Thymus (tissue), 11 donors: ENCODE results near the gene MAP6. TPM values are rescaled to one million over a fixed set of nuclear protein-coding genes. Genes with fewer than 3 reads are reported as not detected.

Source experiments
- DNase-seq, 9 donors: peaks; one replicate each; pipeline ENCODE4 v3.0.0-alpha.2; 2013; ENCODE audit warnings: low spot score in 9 of 9, low read depth in 6 of 9, missing footprints in 1 of 9
- H3K27ac ChIP-seq, 2 donors: one replicate each; pipeline ENCODE4 v1.5.1; 2013; ENCODE audit warnings: control low read depth in 1 of 2, low read depth in 1 of 2, low read length in 1 of 2, mild to moderate bottlenecking in 1 of 2, moderate library complexity in 1 of 2
- H3K27me3 ChIP-seq, 2 donors: one replicate each; pipeline ENCODE4 v1.5.1; 2013; ENCODE audit warnings: low read length in 1 of 2; ENCODE audit not compliant: control insufficient read depth in 2 of 2, insufficient read depth in 1 of 2
- H3K36me3 ChIP-seq, 2 donors: one replicate each; pipeline ENCODE4 v1.5.1; 2013; ENCODE audit warnings: low read length in 1 of 2, mild to moderate bottlenecking in 1 of 2, moderate library complexity in 1 of 2; ENCODE audit not compliant: control insufficient read depth in 2 of 2, insufficient read depth in 2 of 2
- H3K4me1 ChIP-seq, 2 donors: one replicate each; pipeline ENCODE4 v1.5.1; 2013; ENCODE audit warnings: low read length in 2 of 2; ENCODE audit not compliant: control insufficient read depth in 2 of 2, insufficient read depth in 2 of 2
- H3K4me3 ChIP-seq, 2 donors: one replicate each; pipeline ENCODE4 v1.5.1; 2013; ENCODE audit warnings: low read length in 2 of 2, control low read depth in 1 of 2, mild to moderate bottlenecking in 1 of 2
- H3K9me3 ChIP-seq, 2 donors: one replicate each; pipeline ENCODE4 v1.5.1; 2013; ENCODE audit warnings: low read length in 1 of 2, mild to moderate bottlenecking in 1 of 2; ENCODE audit not compliant: control insufficient read depth in 2 of 2, insufficient read depth in 1 of 2
- WGBS: extraction: QIAGEN DNeasy Blood & Tissue Kit; methylation state at CpG from one replicate; pipeline ENCODE4 v1.1.7; 2013; 5-methylcytosine and 5-hydroxymethylcytosine counted together
- polyA plus RNA-seq: library from polyadenylated mRNA; stranded (reverse); fragments of 200-250 nt; gene quantifications from one replicate; pipeline ENCODE4 v1.2.3, GENCODE V29; 2013
- total RNA-seq: library from RNA; stranded (reverse); fragments of 120-200 nt; gene quantifications from one replicate; pipeline ENCODE4 v1.2.4, GENCODE V29; 2013
- donor health status: healthy.

The MAP6 gene
- total and polyA plus RNA-seq, 2 donors: 1.3 TPM

- no peak for DNase-seq
- Histone ChIP-seq H3K4me3 (no peak overlapping the region), H3K9me3 (no peaks in the 10 kb centered on the region), H3K36me3 (no peaks in the 10 kb centered on the region), H3K4me1 (no peaks in the 10 kb centered on the region), H3K27ac (no peak overlapping the region), H3K27me3 (peaks cover 0 to 3% of the 10 kb centered on the region in 2 donors)
- 92% methylated on average over 8 of the region's 8 CpGs for WGBS
Measured at GRCh38 chr11:75626889-75627529, 41.8 kb downstream of the MAP6 start.

GRCh38 chr11:75625991-75626888, 42.6 kb downstream of the MAP6 start:
- Histone ChIP-seq H3K36me3 (no peaks in the 10 kb centered on the region), H3K27me3 (peaks cover 0 to 3% of the 10 kb centered on the region in 2 donors), H3K27ac (no peak overlapping the region), H3K4me3 (no peak overlapping the region), H3K4me1 (no peaks in the 10 kb centered on the region), H3K9me3 (no peaks in the 10 kb centered on the region)
- DNase-seq: no peak
- 98% methylated on average over 8 of the region's 8 CpGs for WGBS

DNA sequence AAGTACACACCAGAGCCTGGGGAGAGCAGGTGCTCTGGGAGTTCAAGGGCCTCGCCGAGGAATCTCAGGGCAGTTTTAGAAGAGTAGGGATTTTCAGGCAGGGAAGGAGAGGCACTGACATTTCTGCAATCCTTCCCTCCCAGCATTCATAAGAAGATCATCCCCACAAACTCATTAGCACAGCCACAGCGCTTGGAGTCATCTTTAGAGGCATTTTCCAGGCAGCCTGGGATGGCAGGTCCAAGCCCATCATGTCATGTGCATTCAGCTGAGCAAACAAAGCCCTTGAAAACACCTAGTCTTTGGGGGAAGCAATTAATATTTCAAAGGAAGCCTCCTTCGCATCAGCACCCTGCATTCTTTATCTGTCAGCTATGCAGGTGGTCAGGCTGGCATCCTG, 43.8 kb downstream of the MAP6 start:
- Histone ChIP-seq H3K4me1 (no peaks in the 10 kb centered on the region), H3K4me3 (no peak overlapping the region), H3K27ac (no peak overlapping the region), H3K36me3 (no peaks in the 10 kb centered on the region), H3K9me3 (no peaks in the 10 kb centered on the region), H3K27me3 (peaks cover 0 to 3% of the 10 kb centered on the region in 2 donors)
- 88% methylated on average over 4 of the region's 4 CpGs for WGBS
- DNase-seq: peak in 1 of 9 donors; percentile 7

DNA sequence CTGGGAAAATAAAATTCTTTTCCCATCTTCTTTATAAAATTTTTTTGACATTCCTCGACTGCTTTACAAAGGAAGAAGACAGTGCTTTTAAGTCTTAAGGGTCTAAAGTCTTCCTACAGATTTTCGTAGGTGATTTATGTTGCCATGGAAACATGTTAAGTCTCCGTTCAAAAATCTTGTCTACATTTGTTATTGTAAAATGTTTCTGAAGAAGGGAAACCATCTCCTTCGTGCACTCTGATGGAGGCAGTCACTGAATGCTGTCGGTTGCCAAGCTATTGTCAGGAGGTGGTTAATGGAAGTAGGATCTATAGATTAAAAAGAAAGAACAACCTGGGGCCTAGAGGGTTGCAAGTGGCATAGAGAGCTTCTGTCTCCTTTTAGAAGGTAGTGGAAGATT, 52.6 kb downstream of the MAP6 start:
- Histone ChIP-seq H3K27ac (no peak overlapping the region), H3K9me3 (peaks cover 0 to 2% of the 10 kb centered on the region in 2 donors), H3K4me3 (no peak overlapping the region), H3K27me3 (no peaks in the 10 kb centered on the region), H3K36me3 (no peaks in the 10 kb centered on the region), H3K4me1 (no peaks in the 10 kb centered on the region)
- DNase-seq: no peak
- WGBS: 90% methylated on average over 5 of the region's 5 CpGs

DNA sequence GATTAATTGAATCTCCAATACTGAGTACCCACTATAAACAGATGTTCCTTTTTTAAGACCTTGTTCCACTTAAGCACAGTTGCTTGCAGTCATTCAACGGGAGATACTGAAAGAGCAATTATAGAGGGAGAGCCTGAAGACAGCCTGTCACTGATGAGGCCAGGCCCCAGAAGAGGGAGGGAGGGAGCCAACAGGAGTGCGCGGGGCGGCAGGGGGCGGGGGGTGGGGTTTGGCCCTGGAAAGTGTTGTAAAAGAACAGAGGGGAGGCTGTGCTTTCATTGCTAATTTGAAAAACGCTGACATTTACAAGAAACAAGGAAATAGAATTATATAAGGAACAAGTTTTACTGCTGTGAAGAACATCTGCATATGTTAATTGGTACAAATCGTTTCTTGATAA, 53.1 kb downstream of the MAP6 start:
- no peaks in the 10 kb centered on the region for H3K4me1 ChIP-seq
- H3K9me3 ChIP-seq: peaks cover 0 to 2% of the 10 kb centered on the region in 2 donors
- H3K4me3 ChIP-seq: no peak overlapping the region
- 88% methylated on average over 7 of the region's 7 CpGs for WGBS
- H3K27me3 ChIP-seq: no peaks in the 10 kb centered on the region
- no peaks in the 10 kb centered on the region for H3K36me3 ChIP-seq
- no peak for DNase-seq
- no peak overlapping the region for H3K27ac ChIP-seq

- Histone ChIP-seq H3K9me3 (no peaks in the 10 kb centered on the region), H3K4me3 (no peak overlapping the region), H3K27ac (no peak overlapping the region), H3K4me1 (no peaks in the 10 kb centered on the region), H3K36me3 (no peaks in the 10 kb centered on the region), H3K27me3 (no peaks in the 10 kb centered on the region)
- no peak for DNase-seq
- 90% methylated on average over 3 of the region's 3 CpGs for WGBS
Measured at GRCh38 chr11:75611823-75612222, 57.0 kb downstream of the MAP6 start.

DNA sequence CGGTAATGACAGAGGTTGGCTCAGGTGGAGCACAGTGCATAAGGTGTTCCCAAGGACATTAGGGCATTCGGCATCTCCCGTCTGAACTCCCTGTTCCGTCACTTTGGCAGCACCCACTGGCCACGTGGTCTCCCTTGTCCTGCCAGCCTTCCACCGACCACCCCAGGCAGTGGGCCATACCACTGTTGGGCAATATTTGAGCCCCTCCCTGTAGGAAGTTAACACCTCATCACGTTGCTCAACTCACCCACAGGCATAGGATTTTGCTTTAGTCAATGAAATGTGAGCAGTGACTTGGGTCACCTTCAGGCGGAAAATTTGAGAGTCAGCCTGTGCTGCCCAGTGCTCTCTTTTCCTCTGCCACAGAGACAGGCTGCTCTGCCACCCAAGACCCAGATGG, 62.7 kb downstream of the MAP6 start:
- WGBS: 92% methylated on average over 8 of the region's 8 CpGs
- no peak overlapping the region for H3K4me3 ChIP-seq

DNA sequence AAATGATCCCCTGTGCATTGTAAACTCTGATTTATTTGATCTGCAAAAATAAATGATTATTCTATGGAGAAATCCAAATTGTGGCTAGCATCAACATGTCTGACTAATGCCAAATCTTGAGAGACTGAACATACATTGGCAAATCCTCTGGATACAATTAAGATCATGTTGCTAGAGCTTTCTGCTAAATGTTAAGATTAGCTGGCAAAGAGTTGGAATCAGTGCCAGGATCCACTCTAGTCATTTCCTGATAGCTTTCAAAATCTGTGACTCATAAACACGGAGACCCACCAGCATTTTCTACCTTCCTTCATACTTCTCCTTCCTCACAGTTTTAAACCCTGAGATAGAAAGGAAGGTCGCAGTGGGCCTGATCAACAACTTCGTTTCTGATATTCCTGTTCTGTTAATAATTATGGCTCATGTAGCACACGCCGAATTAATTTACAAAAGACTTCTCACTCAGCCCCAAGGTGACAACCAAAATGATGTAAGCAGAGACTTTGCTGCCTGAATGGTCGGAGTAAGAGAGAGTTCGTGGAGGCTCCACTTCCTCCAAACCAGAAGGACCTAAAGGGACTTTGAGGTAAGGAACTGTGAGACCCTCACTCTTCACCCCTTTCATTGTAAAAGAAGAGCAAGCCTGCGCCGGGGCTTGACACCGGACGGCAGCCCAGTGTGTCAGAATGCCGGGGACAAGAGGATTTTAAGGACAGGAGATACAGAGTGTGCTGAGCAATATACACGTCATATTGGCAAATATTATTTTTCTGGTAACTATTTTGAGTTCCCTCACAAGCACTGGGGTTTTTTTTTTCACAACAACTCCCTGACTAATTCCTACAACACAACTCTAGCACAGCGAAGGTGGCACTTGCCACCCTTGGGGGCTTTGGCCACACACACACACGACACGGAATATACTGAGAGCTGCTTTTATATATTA, 64.8 kb downstream of the MAP6 start:
- H3K36me3 ChIP-seq: no peaks in the 10 kb centered on the region
- H3K4me3 ChIP-seq: no peak overlapping the region
- no peak overlapping the region for H3K27ac ChIP-seq
- H3K9me3 ChIP-seq: no peaks in the 10 kb centered on the region
- 92% methylated on average over 16 of the region's 16 CpGs for WGBS
- H3K27me3 ChIP-seq: peaks cover 0 to 2% of the 10 kb centered on the region in 2 donors
- no peak for DNase-seq
- H3K4me1 ChIP-seq: no peaks in the 10 kb centered on the region

More for the DNA sequence above, 62.7 kb downstream of the MAP6 start:
- no peaks in the 10 kb centered on the region for H3K36me3 ChIP-seq
- no peak overlapping the region for H3K27ac ChIP-seq
- DNase-seq: no peak
- no peaks in the 10 kb centered on the region for H3K9me3 ChIP-seq
- H3K27me3 ChIP-seq: peaks cover 0 to 2% of the 10 kb centered on the region in 2 donors
- no peaks in the 10 kb centered on the region for H3K4me1 ChIP-seq
